Measurements from ENCODE around the gene LRMDA.

LRMDA gene

GRCh38 chr10:75624638-75625037 is 193.2 kb downstream of the LRMDA start:
- in situ Hi-C loops (cut with HindIII; ENCODE audit: low sequenced_read_pairs), result no loop called here

- in situ Hi-C loops (cut with HindIII; ENCODE audit: low sequenced_read_pairs), result no loop called here
Observed at GRCh38 chr10:75630746-75631145, 199.3 kb downstream of the LRMDA start.

GRCh38 chr10:75632805-75633462 is 201.5 kb downstream of the LRMDA start:
- in situ Hi-C loops (cut with HindIII; ENCODE audit: low sequenced_read_pairs), result no loop called here

GRCh38 chr10:75633568-75633967 is 202.1 kb downstream of the LRMDA start:
- in situ Hi-C loops (cut with HindIII; ENCODE audit: low sequenced_read_pairs), result no loop called here

- in situ Hi-C loops (cut with HindIII; ENCODE audit: low sequenced_read_pairs), result no loop called here
Observed at GRCh38 chr10:75634947-75635346, 203.5 kb downstream of the LRMDA start.

- in situ Hi-C loops (cut with HindIII; ENCODE audit: low sequenced_read_pairs), result no loop called here
Observed at GRCh38 chr10:75638752-75639151, 207.3 kb downstream of the LRMDA start.

- in situ Hi-C loops (cut with HindIII; ENCODE audit: low sequenced_read_pairs), result no loop called here
Observed at GRCh38 chr10:75639736-75640135, 208.3 kb downstream of the LRMDA start.

GRCh38 chr10:75640381-75640780 is 209.0 kb downstream of the LRMDA start:
- in situ Hi-C loops (cut with HindIII; ENCODE audit: low sequenced_read_pairs), result no loop called here

- in situ Hi-C loops (cut with HindIII; ENCODE audit: low sequenced_read_pairs), result no loop called here
Observed at GRCh38 chr10:75640803-75641202, 209.4 kb downstream of the LRMDA start.

GRCh38 chr10:75643405-75643804 is 212.0 kb downstream of the LRMDA start:
- in situ Hi-C loops (cut with HindIII; ENCODE audit: low sequenced_read_pairs), result no loop called here

- in situ Hi-C loops (cut with HindIII; ENCODE audit: low sequenced_read_pairs), result no loop called here
Observed at GRCh38 chr10:75643944-75644692, 212.7 kb downstream of the LRMDA start.

- in situ Hi-C loops (cut with HindIII; ENCODE audit: low sequenced_read_pairs), result no loop called here
Observed at GRCh38 chr10:75645704-75646103, 214.3 kb downstream of the LRMDA start.

GRCh38 chr10:75646218-75646915 is 214.9 kb downstream of the LRMDA start:
- in situ Hi-C loops (cut with HindIII; ENCODE audit: low sequenced_read_pairs), result no loop called here

GRCh38 chr10:75646916-75647315 is 215.5 kb downstream of the LRMDA start:
- in situ Hi-C loops (cut with HindIII; ENCODE audit: low sequenced_read_pairs), result no loop called here

- in situ Hi-C loops (cut with HindIII; ENCODE audit: low sequenced_read_pairs), result no loop called here
Observed at GRCh38 chr10:75647675-75648074, 216.3 kb downstream of the LRMDA start.

- in situ Hi-C loops (cut with HindIII; ENCODE audit: low sequenced_read_pairs), result no loop called here
Observed at GRCh38 chr10:75648351-75648750, 216.9 kb downstream of the LRMDA start.

GRCh38 chr10:75648854-75649253 is 217.4 kb downstream of the LRMDA start:
- in situ Hi-C loops (cut with HindIII; ENCODE audit: low sequenced_read_pairs), result no loop called here

GRCh38 chr10:75649466-75649865 is 218.0 kb downstream of the LRMDA start:
- in situ Hi-C loops (cut with HindIII; ENCODE audit: low sequenced_read_pairs), result no loop called here

- in situ Hi-C loops (cut with HindIII; ENCODE audit: low sequenced_read_pairs), result no loop called here
Observed at GRCh38 chr10:75650648-75651047, 219.2 kb downstream of the LRMDA start.

GRCh38 chr10:75651417-75651816 is 220.0 kb downstream of the LRMDA start:
- in situ Hi-C loops (cut with HindIII; ENCODE audit: low sequenced_read_pairs), result no loop called here

- in situ Hi-C loops (cut with HindIII; ENCODE audit: low sequenced_read_pairs), result no loop called here
Observed at GRCh38 chr10:75652146-75652740, 220.8 kb downstream of the LRMDA start.

GRCh38 chr10:75653761-75654160 is 222.3 kb downstream of the LRMDA start:
- in situ Hi-C loops (cut with HindIII; ENCODE audit: low sequenced_read_pairs), result no loop called here
